GM12872 (cell line): Measurements from ENCODE around the gene PIK3R3.

Experiments used
- TF ChIP-seq, protein P1 (sequence below): IDR thresholded peaks from 3 replicates; pipeline ENCODE4 v1.5.1; 2011; ENCODE audit warnings: low read depth, mild to moderate bottlenecking, low read length, moderate library complexity; ENCODE audit not compliant: insufficient read depth

The PIK3R3 gene

DNA sequence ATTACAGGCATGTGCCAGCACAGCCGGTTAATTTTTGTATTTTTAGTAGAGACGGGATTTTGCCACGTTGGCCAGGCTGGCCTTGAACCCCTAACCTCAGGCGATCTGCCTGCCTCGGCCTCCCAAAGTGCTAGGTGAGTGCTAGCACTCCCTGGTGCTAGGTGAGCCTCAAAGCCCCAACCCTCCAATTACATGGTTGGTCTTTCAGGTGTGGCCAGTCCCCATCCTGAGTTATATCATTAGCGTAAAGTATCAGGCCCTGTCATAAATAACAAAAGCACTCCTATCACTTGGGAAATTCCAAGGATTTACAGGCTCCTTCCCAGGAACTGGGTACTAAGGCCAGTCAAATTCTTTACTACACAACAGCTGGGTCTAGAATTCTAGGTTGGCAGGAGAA lies 138.0 kb downstream of the PIK3R3 start:
- TF ChIP-seq, protein P1, sequence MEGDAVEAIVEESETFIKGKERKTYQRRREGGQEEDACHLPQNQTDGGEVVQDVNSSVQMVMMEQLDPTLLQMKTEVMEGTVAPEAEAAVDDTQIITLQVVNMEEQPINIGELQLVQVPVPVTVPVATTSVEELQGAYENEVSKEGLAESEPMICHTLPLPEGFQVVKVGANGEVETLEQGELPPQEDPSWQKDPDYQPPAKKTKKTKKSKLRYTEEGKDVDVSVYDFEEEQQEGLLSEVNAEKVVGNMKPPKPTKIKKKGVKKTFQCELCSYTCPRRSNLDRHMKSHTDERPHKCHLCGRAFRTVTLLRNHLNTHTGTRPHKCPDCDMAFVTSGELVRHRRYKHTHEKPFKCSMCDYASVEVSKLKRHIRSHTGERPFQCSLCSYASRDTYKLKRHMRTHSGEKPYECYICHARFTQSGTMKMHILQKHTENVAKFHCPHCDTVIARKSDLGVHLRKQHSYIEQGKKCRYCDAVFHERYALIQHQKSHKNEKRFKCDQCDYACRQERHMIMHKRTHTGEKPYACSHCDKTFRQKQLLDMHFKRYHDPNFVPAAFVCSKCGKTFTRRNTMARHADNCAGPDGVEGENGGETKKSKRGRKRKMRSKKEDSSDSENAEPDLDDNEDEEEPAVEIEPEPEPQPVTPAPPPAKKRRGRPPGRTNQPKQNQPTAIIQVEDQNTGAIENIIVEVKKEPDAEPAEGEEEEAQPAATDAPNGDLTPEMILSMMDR = no peak
